Measurements from ENCODE around the gene DCDC1. TPM values are rescaled to one million over a fixed set of nuclear protein-coding genes. Genes with fewer than 3 reads are reported as not detected.
A peak's percentile ranks its signal among the peaks of the same experiment; 100 is the strongest.

DCDC1 gene
- total RNA-seq, 6 donors from 2014 or later: 0.11 to 25.2 (median 3.3) TPM

- ATAC-seq (ENCODE audit: low FRiP score in 2 of 2) (no peak), DNase-seq (no peak)
- H3K27me3 ChIP-seq: no peaks in the 10 kb centered on the region
- no peak overlapping the region for H3K27ac ChIP-seq
- H3K4me3 ChIP-seq: no peak overlapping the region
- 50 to 57% methylated on average over 5 of the region's 5 CpGs for WGBS, 2 donors
- H3K9me3 ChIP-seq: no peaks in the 10 kb centered on the region
- TF ChIP-seq CTCF (IDR thresholded peaks at IDR 0.05) (peak in 4 of 6 experiments; percentile 32 to 41 (median 35)), POLR2A (IDR thresholded peaks at IDR 0.05) (no peak), POLR2AphosphoS5 (IDR thresholded peaks at IDR 0.05) (no peak)
- no peaks in the 10 kb centered on the region for H3K4me1 ChIP-seq
- no peaks in the 10 kb centered on the region for H3K36me3 ChIP-seq
These were observed 27.8 kb upstream of the DCDC1 start for GRCh38 chr11:31397239-31397834.

DNA sequence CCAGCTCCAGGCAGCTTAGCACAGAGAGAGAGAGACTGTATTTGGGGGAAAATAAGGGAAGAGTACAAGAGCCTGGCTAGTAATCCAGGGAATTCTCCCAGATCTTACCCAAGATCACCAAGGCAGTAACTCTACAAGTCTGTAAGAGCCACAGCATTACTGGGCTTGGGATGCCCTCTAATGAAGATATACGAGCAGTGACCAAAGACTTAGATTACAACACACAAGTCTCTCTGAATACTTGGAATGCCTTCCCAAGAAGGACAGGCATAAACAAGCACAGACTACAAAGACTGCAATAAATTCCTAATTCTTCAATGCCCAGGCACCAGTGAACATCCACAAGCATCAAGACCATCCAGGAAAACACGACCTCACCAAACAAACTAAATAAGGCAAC, 17.8 kb upstream of the DCDC1 start:
- no peak overlapping the region for H3K27ac ChIP-seq
- no peak for TF ChIP-seq EP300 (IDR thresholded peaks at IDR 0.05)
- no peak for TF ChIP-seq POLR2A (IDR thresholded peaks at IDR 0.05)
- TF ChIP-seq POLR2AphosphoS5 (IDR thresholded peaks at IDR 0.05): no peak
- TF ChIP-seq CTCF (IDR thresholded peaks at IDR 0.05): no peak
- DNase-seq: no peak
- no peak overlapping the region for H3K4me3 ChIP-seq
- H3K27me3 ChIP-seq: no peaks in the 10 kb centered on the region
- no peak for ATAC-seq (ENCODE audit: low FRiP score in 2 of 2)
- H3K9me3 ChIP-seq: no peaks in the 10 kb centered on the region
- H3K36me3 ChIP-seq: no peaks in the 10 kb centered on the region
- 93 to 98% methylated on average over 2 of the region's 2 CpGs for WGBS, 2 donors
- no peaks in the 10 kb centered on the region for H3K4me1 ChIP-seq

DNA sequence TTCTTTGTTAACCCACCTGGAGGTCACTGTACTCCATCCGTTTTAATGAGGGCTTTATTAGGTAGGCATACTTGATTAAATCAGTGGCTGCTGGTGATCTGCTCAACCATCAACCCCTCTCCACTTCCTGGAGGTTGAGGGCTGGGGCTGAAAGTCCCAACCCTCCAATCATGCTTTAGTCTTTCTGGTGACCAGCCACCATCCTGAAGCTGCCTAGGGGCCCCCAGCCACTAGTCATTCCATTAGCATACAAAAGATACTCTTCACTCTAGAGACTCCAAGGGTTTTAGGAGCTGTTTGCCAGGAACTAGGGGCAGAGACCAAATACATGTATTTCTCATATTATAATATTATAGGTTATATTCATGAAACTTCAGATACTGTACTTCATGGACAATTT, 13.6 kb upstream of the DCDC1 start:
- H3K9me3 ChIP-seq: no peaks in the 10 kb centered on the region
- TF ChIP-seq POLR2AphosphoS5 (IDR thresholded peaks at IDR 0.05) (no peak), CTCF (IDR thresholded peaks at IDR 0.05) (no peak), EP300 (IDR thresholded peaks at IDR 0.05) (no peak), POLR2A (IDR thresholded peaks at IDR 0.05) (no peak)
- H3K4me1 ChIP-seq: no peaks in the 10 kb centered on the region
- H3K36me3 ChIP-seq: no peaks in the 10 kb centered on the region
- DNase-seq: no peak
- no peaks in the 10 kb centered on the region for H3K27me3 ChIP-seq
- no peak for ATAC-seq (ENCODE audit: low FRiP score in 2 of 2)
- no peak overlapping the region for H3K4me3 ChIP-seq
- no peak overlapping the region for H3K27ac ChIP-seq
- WGBS, 2 donors: 79 to 90% methylated on average over 1 of the region's 1 CpG

DNA sequence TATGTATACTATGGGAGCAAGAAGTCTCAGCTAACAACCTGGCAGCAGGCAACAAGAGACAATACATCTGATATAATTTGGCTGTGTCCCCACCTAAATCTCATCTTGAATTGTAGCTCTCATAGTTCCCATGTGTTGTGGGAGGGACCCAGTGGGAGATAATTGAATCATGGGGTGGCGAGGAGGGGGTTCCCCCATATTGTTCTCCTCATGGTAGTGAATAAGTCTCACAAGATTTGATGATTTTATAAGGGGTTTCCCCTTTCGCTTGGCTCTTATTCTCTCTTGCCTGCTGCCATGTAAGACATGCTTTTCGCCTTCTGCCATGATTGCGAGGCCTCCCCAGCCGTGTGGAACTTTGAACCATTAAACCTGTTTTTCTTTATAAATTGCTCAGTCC, 6.3 kb upstream of the DCDC1 start:
- DNase-seq: no peak

More for the DNA sequence above, 6.3 kb upstream of the DCDC1 start:
- peaks cover 0 to 6% (median 4%) of the 10 kb centered on the region in 4 donors for H3K4me1 ChIP-seq
- TF ChIP-seq EP300 (IDR thresholded peaks at IDR 0.05) (no peak), POLR2A (IDR thresholded peaks at IDR 0.05) (no peak), POLR2AphosphoS5 (IDR thresholded peaks at IDR 0.05) (no peak), CTCF (IDR thresholded peaks at IDR 0.05) (no peak)
- H3K4me3 ChIP-seq: no peak overlapping the region
- H3K27ac ChIP-seq: no peak overlapping the region
- peaks cover 0 to 3% (median 0%) of the 10 kb centered on the region in 4 donors for H3K36me3 ChIP-seq
- no peaks in the 10 kb centered on the region for H3K27me3 ChIP-seq
- WGBS, 2 donors: 91 to 99% methylated on average over 4 to 5 of the region's 5 CpGs
- H3K9me3 ChIP-seq: no peaks in the 10 kb centered on the region
- ATAC-seq (ENCODE audit: low FRiP score in 2 of 2): no peak
